ENCODE measurements around the gene CHPT1. TPM values are rescaled to one million over a fixed set of nuclear protein-coding genes. Genes with fewer than 3 reads are reported as not detected.

Gene CHPT1
- total RNA-seq, result 10 to 100 TPM; 29.1 to 29.2 TPM
- 43.2 TPM for polyA plus RNA-seq

DNA sequence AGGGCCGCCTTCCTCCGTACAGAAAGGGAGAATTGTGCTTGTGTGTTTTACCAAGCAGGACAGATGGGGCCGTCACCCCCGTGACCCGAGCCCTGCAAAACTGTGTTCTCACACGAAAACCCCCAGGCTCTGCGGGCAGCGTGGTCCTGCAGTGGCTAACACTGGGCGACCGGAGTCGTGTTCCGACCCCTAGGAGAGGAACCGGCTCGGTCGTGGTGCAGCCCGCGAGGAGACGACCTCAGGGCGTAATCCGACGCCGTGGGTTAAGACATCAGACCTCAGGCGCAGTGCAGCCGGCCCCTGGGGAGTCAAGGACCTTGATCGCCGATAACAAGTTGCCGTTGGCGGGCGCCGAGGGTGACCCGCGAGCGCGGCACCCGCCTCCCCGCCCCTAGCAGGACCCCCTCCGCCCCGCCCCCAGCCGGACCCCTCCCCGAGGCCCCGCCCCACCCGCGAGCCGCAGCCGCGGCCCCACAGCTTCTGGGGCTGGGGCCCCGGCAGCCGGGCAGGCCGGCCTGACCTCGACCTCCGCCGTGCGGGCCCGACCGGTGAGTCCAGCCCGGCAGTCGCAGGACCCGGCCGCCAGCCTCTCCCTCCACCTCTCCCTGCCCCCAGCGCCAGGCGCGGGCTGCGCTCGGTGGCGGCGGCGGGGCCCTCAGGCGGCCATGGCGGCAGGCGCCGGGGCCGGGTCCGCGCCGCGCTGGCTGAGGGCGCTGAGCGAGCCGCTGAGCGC is at the start of gene CHPT1:
Gene CHPT1, plus strand, starts transcription at position 444 of the 733 bp plus-strand sequence. Its CDS starts 222 bp downstream, at position 666.
- Mint-ChIP-seq H3K36me3 (peaks cover 0 to 8% (median 0%) of the 10 kb centered on the region in 3 donors), H3K27ac (peak within 1 kb of the TSS; percentile 73 to 98 (median 88)), H3K4me3 (peak within 1 kb of the TSS; percentile 93 to 97 (median 93)), H3K27me3 (no peaks in the 10 kb centered on the region), H3K9me3 (no peaks in the 10 kb centered on the region), H3K4me1 (peaks cover 37 to 54% (median 37%) of the 10 kb centered on the region in 3 donors)
- Histone ChIP-seq H3K4me1 (ENCODE audit: insufficient read depth, low read length) (peaks cover 11% of the 10 kb centered on the region), H3K9me3 (ENCODE audit: low read length) (no peaks in the 10 kb centered on the region), H3K4me3 (ENCODE audit: low read length) (peak within 1 kb of the TSS; percentile 75), H3K36me3 (ENCODE audit: insufficient read depth, low read length) (no peaks in the 10 kb centered on the region), H3K27ac (ENCODE audit: low read depth, low read length) (peak within 1 kb of the TSS; percentile 72), H3K27me3 (ENCODE audit: insufficient read depth, low read length, poor library complexity, severe bottlenecking) (no peaks in the 10 kb centered on the region)
- ChIA-PET POLR2A (interaction anchor here (1.2 kb wide), 1 partner anchor 9 kb away, joined by 3 read pairs; no protein-coding TSS in a partner anchor), CTCF (interaction anchor here (1.0 kb wide), 1 partner anchor 30 kb away, joined by 3 read pairs; no protein-coding TSS in a partner anchor)
- peak; percentile 30 to 68 (median 52) for DNase-seq

DNA sequence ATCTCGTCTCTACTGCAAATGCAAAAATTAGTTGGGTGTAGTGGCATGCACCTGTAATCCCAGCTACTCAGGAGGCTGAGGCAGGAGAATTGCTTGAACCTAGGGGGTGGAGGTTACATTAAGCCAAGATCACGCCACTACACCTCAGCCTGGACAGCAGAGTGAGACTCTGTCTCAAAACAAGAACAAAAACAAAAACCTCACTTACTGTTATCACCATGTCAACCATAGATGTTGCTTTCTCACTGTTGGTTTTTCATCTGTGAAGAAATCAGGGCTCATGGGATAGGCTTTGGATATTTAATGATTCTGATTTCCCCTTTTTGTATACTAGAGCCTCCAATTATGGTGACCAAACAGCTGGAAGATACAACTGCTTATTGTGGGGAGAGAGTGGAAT is 49.7 kb upstream of the CHPT1 start:
- no peaks in the 10 kb centered on the region for H3K9me3 Mint-ChIP-seq
- ChIA-PET POLR2A (no interaction called here), CTCF (no interaction called here)
- H3K36me3 ChIP-seq (ENCODE audit: insufficient read depth, low read length), result no peaks in the 10 kb centered on the region
- H3K4me1 ChIP-seq (ENCODE audit: insufficient read depth, low read length), result no peaks in the 10 kb centered on the region
- DNase-seq, result no peak
- no peak overlapping the region for H3K27ac ChIP-seq (ENCODE audit: low read depth, low read length)
- peaks cover 0 to 5% (median 5%) of the 10 kb centered on the region in 3 donors for H3K4me1 Mint-ChIP-seq
- no peak overlapping the region for H3K4me3 ChIP-seq (ENCODE audit: low read length)
- no peak overlapping the region for H3K27ac Mint-ChIP-seq
- no peaks in the 10 kb centered on the region for H3K36me3 Mint-ChIP-seq
- H3K4me3 Mint-ChIP-seq, result no peak overlapping the region
- H3K27me3 Mint-ChIP-seq, result peaks cover 26 to 53% of the 10 kb centered on the region in 2 donors
- H3K27me3 ChIP-seq (ENCODE audit: insufficient read depth, low read length, poor library complexity, severe bottlenecking), result peaks cover 3% of the 10 kb centered on the region
- H3K9me3 ChIP-seq (ENCODE audit: low read length), result no peaks in the 10 kb centered on the region

DNA sequence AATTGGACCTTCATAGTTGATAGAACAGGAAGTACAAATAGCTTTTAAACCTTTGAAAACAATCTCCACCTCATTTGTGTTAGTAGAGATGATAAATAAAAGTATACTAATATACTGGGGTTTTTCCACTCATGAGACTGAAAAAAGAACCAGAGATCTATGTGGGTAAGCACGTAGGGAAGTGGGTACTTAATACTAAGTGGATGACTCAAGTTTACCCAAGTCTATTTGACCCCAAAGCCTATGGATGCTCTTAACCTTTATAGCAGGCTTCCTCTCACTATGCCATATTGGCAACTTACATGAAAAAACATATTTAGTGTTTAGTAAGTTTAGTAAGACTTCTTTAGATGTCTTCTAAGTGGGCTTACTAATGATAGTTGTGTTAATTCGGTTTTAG is 49.2 kb upstream of the CHPT1 start:
- DNase-seq, result no peak
- Mint-ChIP-seq H3K27me3 (peaks cover 26 to 53% of the 10 kb centered on the region in 2 donors), H3K4me1 (peaks cover 0 to 5% (median 5%) of the 10 kb centered on the region in 3 donors), H3K4me3 (no peak overlapping the region), H3K27ac (no peak overlapping the region), H3K36me3 (no peaks in the 10 kb centered on the region), H3K9me3 (no peaks in the 10 kb centered on the region)
- Histone ChIP-seq H3K36me3 (ENCODE audit: insufficient read depth, low read length) (no peaks in the 10 kb centered on the region), H3K4me3 (ENCODE audit: low read length) (no peak overlapping the region), H3K27ac (ENCODE audit: low read depth, low read length) (no peak overlapping the region), H3K9me3 (ENCODE audit: low read length) (no peaks in the 10 kb centered on the region), H3K4me1 (ENCODE audit: insufficient read depth, low read length) (no peaks in the 10 kb centered on the region), H3K27me3 (ENCODE audit: insufficient read depth, low read length, poor library complexity, severe bottlenecking) (no peaks in the 10 kb centered on the region)
- CTCF ChIA-PET, result no interaction called here
- POLR2A ChIA-PET, result no interaction called here

DNA sequence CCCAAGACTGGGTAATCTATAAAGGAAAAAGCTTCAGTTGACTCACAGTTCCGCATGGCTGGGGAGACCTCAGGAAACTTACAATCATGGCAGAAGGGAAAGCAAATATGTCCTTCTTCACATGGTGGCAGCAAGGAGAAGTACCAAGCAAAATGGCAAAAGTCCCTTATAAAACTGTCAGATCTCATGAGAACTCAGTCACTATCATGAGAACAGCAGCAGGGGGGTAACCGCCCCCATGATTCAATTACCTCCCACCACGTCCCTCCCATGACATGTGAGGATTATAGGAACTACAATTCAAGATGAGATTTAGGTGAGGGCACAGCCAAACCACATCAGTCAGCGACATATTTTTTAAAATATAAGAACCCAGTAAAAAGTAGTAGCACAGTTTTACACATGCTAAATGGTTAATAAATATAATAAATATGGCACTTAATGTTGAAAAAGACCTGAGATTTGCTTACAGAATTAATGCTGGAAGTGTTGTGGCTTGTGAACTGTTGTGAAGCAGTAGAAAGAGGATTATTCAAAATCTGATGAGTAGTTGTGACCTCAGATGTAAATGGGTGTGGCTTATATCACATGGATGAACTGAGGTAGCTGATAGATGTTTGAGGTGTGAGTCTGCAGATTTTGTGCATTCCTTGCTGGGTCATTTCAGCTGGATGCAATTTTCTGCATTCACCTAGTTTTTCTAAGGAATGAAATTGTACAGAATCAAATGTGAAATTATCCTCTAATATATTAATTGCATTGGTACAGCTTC is 46.9 kb upstream of the CHPT1 start:
- no peaks in the 10 kb centered on the region for H3K9me3 ChIP-seq (ENCODE audit: low read length)
- Mint-ChIP-seq H3K9me3 (no peaks in the 10 kb centered on the region), H3K27ac (no peak overlapping the region), H3K27me3 (peaks cover 22 to 54% of the 10 kb centered on the region in 2 donors), H3K4me1 (peaks cover 0 to 5% (median 5%) of the 10 kb centered on the region in 3 donors), H3K4me3 (no peak overlapping the region), H3K36me3 (no peaks in the 10 kb centered on the region)
- H3K4me1 ChIP-seq (ENCODE audit: insufficient read depth, low read length), result no peaks in the 10 kb centered on the region
- no peak overlapping the region for H3K4me3 ChIP-seq (ENCODE audit: low read length)
- DNase-seq, result no peak
- CTCF ChIA-PET, result no interaction called here
- POLR2A ChIA-PET, result no interaction called here
- H3K27ac ChIP-seq (ENCODE audit: low read depth, low read length), result no peak overlapping the region
- no peaks in the 10 kb centered on the region for H3K27me3 ChIP-seq (ENCODE audit: insufficient read depth, low read length, poor library complexity, severe bottlenecking)
- no peaks in the 10 kb centered on the region for H3K36me3 ChIP-seq (ENCODE audit: insufficient read depth, low read length)

DNA sequence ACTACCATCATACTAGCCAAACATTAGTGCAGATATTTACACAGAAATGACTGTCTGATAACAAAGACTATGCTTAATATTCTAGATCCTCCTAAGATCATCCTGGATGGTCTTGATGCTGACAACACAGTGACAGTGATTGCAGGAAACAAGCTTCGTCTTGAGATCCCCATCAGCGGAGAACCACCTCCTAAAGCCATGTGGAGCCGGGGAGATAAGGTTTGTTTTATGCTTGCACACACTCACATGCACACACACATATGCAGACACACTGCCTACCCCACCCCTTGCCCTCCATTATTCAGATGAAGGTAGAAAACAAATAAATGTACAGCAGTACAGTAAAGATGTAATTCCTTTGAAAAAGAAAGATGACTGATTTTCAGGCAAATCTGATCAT is 44.4 kb upstream of the CHPT1 start:
- no peaks in the 10 kb centered on the region for H3K36me3 Mint-ChIP-seq
- DNase-seq, result no peak
- Histone ChIP-seq H3K9me3 (ENCODE audit: low read length) (no peaks in the 10 kb centered on the region), H3K27ac (ENCODE audit: low read depth, low read length) (no peak overlapping the region), H3K4me3 (ENCODE audit: low read length) (no peak overlapping the region), H3K4me1 (ENCODE audit: insufficient read depth, low read length) (no peaks in the 10 kb centered on the region), H3K27me3 (ENCODE audit: insufficient read depth, low read length, poor library complexity, severe bottlenecking) (no peaks in the 10 kb centered on the region), H3K36me3 (ENCODE audit: insufficient read depth, low read length) (no peaks in the 10 kb centered on the region)
- peaks cover 22 to 43% of the 10 kb centered on the region in 2 donors for H3K27me3 Mint-ChIP-seq
- H3K4me3 Mint-ChIP-seq, result no peak overlapping the region
- H3K27ac Mint-ChIP-seq, result no peak overlapping the region
- H3K4me1 Mint-ChIP-seq, result no peaks in the 10 kb centered on the region
- CTCF ChIA-PET, result no interaction called here
- no peaks in the 10 kb centered on the region for H3K9me3 Mint-ChIP-seq
- POLR2A ChIA-PET, result no interaction called here

DNA sequence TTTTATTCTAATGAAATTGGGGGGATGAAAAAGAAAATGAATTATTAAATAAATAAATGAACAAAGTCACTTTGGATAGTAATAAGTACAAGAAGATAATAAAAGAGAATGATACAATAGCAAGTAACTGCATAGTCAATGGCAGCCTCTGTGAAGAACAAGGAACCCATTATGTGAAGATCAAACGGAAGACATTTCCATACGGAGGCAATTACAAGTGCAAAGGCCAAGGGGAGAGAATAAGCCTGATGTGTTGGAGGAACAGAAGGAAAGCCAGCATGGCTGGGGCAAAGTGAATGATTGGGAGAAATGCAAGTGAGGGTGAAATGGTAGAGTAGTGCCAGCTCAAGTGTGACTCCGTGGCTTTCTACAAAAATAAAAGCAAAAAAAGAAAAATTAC is 43.9 kb upstream of the CHPT1 start:
- ChIA-PET POLR2A (no interaction called here), CTCF (no interaction called here)
- Histone ChIP-seq H3K36me3 (ENCODE audit: insufficient read depth, low read length) (no peaks in the 10 kb centered on the region), H3K4me1 (ENCODE audit: insufficient read depth, low read length) (no peaks in the 10 kb centered on the region), H3K9me3 (ENCODE audit: low read length) (no peaks in the 10 kb centered on the region), H3K4me3 (ENCODE audit: low read length) (no peak overlapping the region), H3K27ac (ENCODE audit: low read depth, low read length) (no peak overlapping the region), H3K27me3 (ENCODE audit: insufficient read depth, low read length, poor library complexity, severe bottlenecking) (no peaks in the 10 kb centered on the region)
- Mint-ChIP-seq H3K4me3 (no peak overlapping the region), H3K4me1 (no peaks in the 10 kb centered on the region), H3K36me3 (no peaks in the 10 kb centered on the region), H3K9me3 (no peaks in the 10 kb centered on the region), H3K27me3 (peaks cover 20 to 43% of the 10 kb centered on the region in 2 donors), H3K27ac (no peak overlapping the region)
- DNase-seq, result no peak

DNA sequence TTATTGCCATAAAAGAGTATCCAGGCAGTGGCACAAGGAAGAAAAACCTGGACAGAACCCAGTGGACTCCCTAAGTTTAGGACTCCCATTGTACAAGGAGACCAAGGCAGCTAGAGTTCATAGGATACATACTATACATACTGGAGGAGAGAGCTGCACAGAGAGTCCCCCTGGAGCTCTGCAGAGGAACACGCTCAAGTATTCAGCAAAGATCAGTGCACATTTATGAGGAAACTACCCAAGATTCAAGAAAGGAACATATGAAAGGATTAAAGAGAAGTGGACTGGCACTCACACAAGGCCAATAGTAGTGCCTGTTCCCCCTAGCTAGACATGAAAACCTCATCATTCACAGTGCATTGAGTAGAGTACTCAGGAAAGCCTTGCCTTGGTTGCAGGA is 43.0 kb upstream of the CHPT1 start:
- no peak overlapping the region for H3K27ac Mint-ChIP-seq

DNA sequence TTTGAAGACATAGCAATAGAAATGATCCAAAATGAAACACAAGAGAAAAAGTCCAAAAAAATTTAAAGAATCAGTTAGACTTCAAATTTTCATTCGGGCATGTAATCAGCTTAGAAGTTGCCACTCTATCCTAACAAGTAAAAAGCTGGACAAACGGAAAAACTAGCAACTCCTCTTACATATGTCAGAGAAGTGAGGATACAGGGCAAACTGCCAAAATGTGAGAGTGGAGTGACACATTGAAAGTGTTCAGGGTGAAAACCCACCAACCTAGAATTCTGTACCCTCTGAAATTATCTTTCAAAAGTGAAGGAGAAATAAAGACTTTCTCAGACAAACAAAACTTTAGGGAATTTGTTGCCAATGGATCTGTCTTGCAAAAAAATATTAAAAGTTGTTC is 42.0 kb upstream of the CHPT1 start:
- CTCF ChIA-PET, result no interaction called here

More for the DNA sequence above, 43.0 kb upstream of the CHPT1 start:
- H3K36me3 ChIP-seq (ENCODE audit: insufficient read depth, low read length), result no peaks in the 10 kb centered on the region
- H3K4me3 ChIP-seq (ENCODE audit: low read length), result no peak overlapping the region
- Mint-ChIP-seq H3K9me3 (no peaks in the 10 kb centered on the region), H3K36me3 (no peaks in the 10 kb centered on the region), H3K4me1 (no peaks in the 10 kb centered on the region), H3K4me3 (no peak overlapping the region), H3K27me3 (peaks cover 13 to 40% of the 10 kb centered on the region in 2 donors)
- H3K4me1 ChIP-seq (ENCODE audit: insufficient read depth, low read length), result no peaks in the 10 kb centered on the region
- no peaks in the 10 kb centered on the region for H3K9me3 ChIP-seq (ENCODE audit: low read length)
- no peak for DNase-seq
- ChIA-PET CTCF (no interaction called here), POLR2A (no interaction called here)
- no peaks in the 10 kb centered on the region for H3K27me3 ChIP-seq (ENCODE audit: insufficient read depth, low read length, poor library complexity, severe bottlenecking)
- H3K27ac ChIP-seq (ENCODE audit: low read depth, low read length), result no peak overlapping the region

More for the DNA sequence above, 42.0 kb upstream of the CHPT1 start:
- Histone ChIP-seq H3K4me1 (ENCODE audit: insufficient read depth, low read length) (no peaks in the 10 kb centered on the region), H3K27me3 (ENCODE audit: insufficient read depth, low read length, poor library complexity, severe bottlenecking) (no peaks in the 10 kb centered on the region), H3K36me3 (ENCODE audit: insufficient read depth, low read length) (no peaks in the 10 kb centered on the region), H3K4me3 (ENCODE audit: low read length) (no peak overlapping the region), H3K27ac (ENCODE audit: low read depth, low read length) (no peak overlapping the region), H3K9me3 (ENCODE audit: low read length) (no peaks in the 10 kb centered on the region)
- POLR2A ChIA-PET, result no interaction called here
- H3K27me3 Mint-ChIP-seq, result peaks cover 8 to 34% of the 10 kb centered on the region in 2 donors
- no peak overlapping the region for H3K27ac Mint-ChIP-seq
- no peaks in the 10 kb centered on the region for H3K4me1 Mint-ChIP-seq
- H3K36me3 Mint-ChIP-seq, result no peaks in the 10 kb centered on the region
- no peak overlapping the region for H3K4me3 Mint-ChIP-seq
- DNase-seq, result no peak
- H3K9me3 Mint-ChIP-seq, result no peaks in the 10 kb centered on the region
